ENCODE measurements around the gene GLI3. TPM values are rescaled to one million over a fixed set of nuclear protein-coding genes. Genes with fewer than 3 reads are reported as not detected.

The GLI3 gene
- total RNA-seq, 1 experiment from 2014 or later: 46.2 TPM

DNA sequence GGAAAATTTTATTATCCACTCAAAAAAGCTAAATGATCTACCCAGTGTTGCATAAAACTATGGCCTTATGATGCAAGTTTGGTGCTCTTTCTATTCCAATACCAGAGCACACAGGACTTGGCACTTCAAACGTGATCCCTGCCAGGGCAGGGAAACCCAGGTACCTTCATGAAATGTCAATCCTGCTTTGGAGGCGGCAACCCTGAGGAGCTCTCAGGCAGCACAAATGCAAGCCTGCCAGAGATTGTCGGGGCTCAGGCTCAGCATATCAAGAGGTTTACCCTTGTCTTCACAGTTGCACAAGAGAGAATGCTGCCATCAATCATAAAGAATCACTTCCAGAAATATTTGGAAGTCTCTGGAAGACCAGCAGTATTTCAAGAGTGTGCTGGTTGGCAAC, 151.5 kb downstream of the GLI3 start:
- peaks cover 45% of the 10 kb centered on the region for H3K27me3 Mint-ChIP-seq (ENCODE audit: low read depth)

DNA sequence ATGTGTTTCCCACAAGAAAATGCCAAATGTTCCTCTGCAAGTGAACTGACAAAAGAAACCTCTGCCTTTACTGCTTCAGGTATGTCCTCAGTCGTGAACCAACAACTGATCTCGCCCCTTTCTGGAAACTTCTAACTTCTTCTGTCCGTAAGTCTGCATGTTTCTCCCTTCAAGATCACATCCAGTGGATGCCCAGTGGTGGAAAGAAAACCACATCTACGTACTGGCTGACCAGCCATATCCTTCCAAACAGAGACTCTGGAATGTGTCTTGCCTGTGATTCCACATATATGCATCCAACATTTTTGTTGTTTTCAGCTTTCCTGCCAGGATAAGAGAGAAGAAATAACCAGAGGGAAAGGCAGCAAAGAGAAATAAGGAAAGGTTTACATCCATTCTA, 152.7 kb downstream of the GLI3 start:
- no peaks in the 10 kb centered on the region; the same call in 1 of the 2 replicates for H3K36me3 Mint-ChIP-seq
- H3K9me3 Mint-ChIP-seq: peaks cover 3% of the 10 kb centered on the region
- DNase-seq (ENCODE audit: low spot score) (no peak), ATAC-seq (no peak)
- peaks cover 32% of the 10 kb centered on the region for H3K27me3 Mint-ChIP-seq (ENCODE audit: low read depth)
- ChIA-PET POLR2A (interaction anchor here (0.6 kb wide), 1 partner anchor 144 kb away, joined by 4 read pairs; no protein-coding TSS in a partner anchor), CTCF (no interaction called here)
- peaks cover 42% of the 10 kb centered on the region for H3K4me1 Mint-ChIP-seq
- H3K27ac Mint-ChIP-seq: no peak overlapping the region
- no peak overlapping the region for H3K4me3 Mint-ChIP-seq
- TF ChIP-seq TP53 (CRISPR knock-in tag; IDR thresholded peaks at IDR 0.05) (no peak), ZNF671 (CRISPR knock-in tag; IDR thresholded peaks at IDR 0.05) (no peak), NFE2L1 (CRISPR knock-in tag; IDR thresholded peaks at IDR 0.05) (no peak), RORB (CRISPR knock-in tag; IDR thresholded peaks at IDR 0.05) (no peak), ESRRA (CRISPR knock-in tag; IDR thresholded peaks at IDR 0.05; ENCODE audit: borderline replicate concordance) (no peak), ZNF232 (CRISPR knock-in tag; IDR thresholded peaks at IDR 0.05) (no peak)
- TF ChIP-seq, protein P1, sequence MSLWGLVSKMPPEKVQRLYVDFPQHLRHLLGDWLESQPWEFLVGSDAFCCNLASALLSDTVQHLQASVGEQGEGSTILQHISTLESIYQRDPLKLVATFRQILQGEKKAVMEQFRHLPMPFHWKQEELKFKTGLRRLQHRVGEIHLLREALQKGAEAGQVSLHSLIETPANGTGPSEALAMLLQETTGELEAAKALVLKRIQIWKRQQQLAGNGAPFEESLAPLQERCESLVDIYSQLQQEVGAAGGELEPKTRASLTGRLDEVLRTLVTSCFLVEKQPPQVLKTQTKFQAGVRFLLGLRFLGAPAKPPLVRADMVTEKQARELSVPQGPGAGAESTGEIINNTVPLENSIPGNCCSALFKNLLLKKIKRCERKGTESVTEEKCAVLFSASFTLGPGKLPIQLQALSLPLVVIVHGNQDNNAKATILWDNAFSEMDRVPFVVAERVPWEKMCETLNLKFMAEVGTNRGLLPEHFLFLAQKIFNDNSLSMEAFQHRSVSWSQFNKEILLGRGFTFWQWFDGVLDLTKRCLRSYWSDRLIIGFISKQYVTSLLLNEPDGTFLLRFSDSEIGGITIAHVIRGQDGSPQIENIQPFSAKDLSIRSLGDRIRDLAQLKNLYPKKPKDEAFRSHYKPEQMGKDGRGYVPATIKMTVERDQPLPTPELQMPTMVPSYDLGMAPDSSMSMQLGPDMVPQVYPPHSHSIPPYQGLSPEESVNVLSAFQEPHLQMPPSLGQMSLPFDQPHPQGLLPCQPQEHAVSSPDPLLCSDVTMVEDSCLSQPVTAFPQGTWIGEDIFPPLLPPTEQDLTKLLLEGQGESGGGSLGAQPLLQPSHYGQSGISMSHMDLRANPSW (CRISPR knock-in tag; conservative IDR thresholded peaks at IDR 0.05; ENCODE audit: low read depth): no peak
- TF ChIP-seq, protein P2, sequence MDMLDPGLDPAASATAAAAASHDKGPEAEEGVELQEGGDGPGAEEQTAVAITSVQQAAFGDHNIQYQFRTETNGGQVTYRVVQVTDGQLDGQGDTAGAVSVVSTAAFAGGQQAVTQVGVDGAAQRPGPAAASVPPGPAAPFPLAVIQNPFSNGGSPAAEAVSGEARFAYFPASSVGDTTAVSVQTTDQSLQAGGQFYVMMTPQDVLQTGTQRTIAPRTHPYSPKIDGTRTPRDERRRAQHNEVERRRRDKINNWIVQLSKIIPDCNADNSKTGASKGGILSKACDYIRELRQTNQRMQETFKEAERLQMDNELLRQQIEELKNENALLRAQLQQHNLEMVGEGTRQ (CRISPR knock-in tag; IDR thresholded peaks at IDR 0.05): no peak
- TF ChIP-seq, protein P3, sequence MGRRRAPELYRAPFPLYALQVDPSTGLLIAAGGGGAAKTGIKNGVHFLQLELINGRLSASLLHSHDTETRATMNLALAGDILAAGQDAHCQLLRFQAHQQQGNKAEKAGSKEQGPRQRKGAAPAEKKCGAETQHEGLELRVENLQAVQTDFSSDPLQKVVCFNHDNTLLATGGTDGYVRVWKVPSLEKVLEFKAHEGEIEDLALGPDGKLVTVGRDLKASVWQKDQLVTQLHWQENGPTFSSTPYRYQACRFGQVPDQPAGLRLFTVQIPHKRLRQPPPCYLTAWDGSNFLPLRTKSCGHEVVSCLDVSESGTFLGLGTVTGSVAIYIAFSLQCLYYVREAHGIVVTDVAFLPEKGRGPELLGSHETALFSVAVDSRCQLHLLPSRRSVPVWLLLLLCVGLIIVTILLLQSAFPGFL (CRISPR knock-in tag; IDR thresholded peaks at IDR 0.05; ENCODE audit: borderline replicate concordance): no peak

More for the DNA sequence above, 151.5 kb downstream of the GLI3 start:
- Mint-ChIP-seq H3K36me3 (peaks cover 5% of the 10 kb centered on the region; the same call in 1 of the 2 replicates), H3K4me3 (no peak overlapping the region), H3K4me1 (peaks cover 48% of the 10 kb centered on the region), H3K9me3 (no peaks in the 10 kb centered on the region), H3K27ac (no peak overlapping the region)
- ATAC-seq: no peak
- TF ChIP-seq NR1H2 (CRISPR knock-in tag; IDR thresholded peaks at IDR 0.05): no peak
- TF ChIP-seq SOX15 (CRISPR knock-in tag; IDR thresholded peaks at IDR 0.05): no peak
- no peak for TF ChIP-seq TEAD4 (CRISPR knock-in tag; IDR thresholded peaks at IDR 0.05)
- TF ChIP-seq NFYB (CRISPR knock-in tag; conservative IDR thresholded peaks at IDR 0.05; ENCODE audit: low read depth): no peak
- TF ChIP-seq, protein P4, sequence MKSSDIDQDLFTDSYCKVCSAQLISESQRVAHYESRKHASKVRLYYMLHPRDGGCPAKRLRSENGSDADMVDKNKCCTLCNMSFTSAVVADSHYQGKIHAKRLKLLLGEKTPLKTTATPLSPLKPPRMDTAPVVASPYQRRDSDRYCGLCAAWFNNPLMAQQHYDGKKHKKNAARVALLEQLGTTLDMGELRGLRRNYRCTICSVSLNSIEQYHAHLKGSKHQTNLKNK (CRISPR knock-in tag; IDR thresholded peaks at IDR 0.05): no peak
- TF ChIP-seq CBFB (CRISPR knock-in tag; IDR thresholded peaks at IDR 0.05; ENCODE audit: low read depth): no peak
- TF ChIP-seq, protein P5, sequence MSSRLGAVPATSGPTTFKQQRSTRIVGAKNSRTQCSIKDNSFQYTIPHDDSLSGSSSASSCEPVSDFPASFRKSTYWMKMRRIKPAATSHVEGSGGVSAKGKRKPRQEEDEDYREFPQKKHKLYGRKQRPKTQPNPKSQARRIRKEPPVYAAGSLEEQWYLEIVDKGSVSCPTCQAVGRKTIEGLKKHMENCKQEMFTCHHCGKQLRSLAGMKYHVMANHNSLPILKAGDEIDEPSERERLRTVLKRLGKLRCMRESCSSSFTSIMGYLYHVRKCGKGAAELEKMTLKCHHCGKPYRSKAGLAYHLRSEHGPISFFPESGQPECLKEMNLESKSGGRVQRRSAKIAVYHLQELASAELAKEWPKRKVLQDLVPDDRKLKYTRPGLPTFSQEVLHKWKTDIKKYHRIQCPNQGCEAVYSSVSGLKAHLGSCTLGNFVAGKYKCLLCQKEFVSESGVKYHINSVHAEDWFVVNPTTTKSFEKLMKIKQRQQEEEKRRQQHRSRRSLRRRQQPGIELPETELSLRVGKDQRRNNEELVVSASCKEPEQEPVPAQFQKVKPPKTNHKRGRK (CRISPR knock-in tag; IDR thresholded peaks at IDR 0.05; ENCODE audit: borderline replicate concordance): no peak
- TF ChIP-seq TP53 (CRISPR knock-in tag; IDR thresholded peaks at IDR 0.05): no peak
- TF ChIP-seq GABPB1 (CRISPR knock-in tag; IDR thresholded peaks at IDR 0.05): no peak
- TF ChIP-seq, protein P6, sequence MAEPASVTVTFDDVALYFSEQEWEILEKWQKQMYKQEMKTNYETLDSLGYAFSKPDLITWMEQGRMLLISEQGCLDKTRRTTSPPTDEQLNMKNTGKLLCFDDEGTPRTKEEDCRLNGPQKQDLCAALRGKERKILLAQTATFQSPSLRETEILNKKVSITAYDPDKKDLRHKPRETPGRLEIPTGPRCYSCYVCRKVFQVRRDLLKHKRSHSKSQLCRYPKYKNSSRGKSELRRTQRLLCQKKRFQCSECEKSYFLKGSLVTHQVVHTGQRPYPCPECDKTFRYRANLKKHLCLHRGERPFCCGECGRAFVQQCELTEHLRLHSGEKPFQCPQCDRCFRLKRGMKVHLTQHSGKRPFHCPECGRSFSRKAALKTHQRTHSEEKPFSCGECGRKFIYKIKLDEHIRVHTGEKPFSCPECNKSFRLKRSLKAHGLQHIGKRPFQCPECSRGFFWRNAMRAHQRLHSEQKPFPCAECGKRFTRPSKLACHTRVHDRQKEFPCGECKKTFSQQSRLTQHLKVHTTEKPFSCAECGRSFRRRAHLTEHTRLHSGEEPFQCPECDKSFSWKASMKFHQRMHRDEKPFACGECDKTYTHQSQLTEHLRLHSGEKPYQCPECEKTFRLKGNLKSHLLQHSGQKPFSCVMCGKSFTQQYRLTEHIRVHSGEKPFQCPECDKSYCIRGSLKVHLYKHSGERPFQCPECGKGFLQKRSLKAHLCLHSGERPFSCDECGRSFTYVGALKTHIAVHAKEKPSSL (CRISPR knock-in tag; conservative IDR thresholded peaks at IDR 0.05): no peak
- TF ChIP-seq, protein P7, sequence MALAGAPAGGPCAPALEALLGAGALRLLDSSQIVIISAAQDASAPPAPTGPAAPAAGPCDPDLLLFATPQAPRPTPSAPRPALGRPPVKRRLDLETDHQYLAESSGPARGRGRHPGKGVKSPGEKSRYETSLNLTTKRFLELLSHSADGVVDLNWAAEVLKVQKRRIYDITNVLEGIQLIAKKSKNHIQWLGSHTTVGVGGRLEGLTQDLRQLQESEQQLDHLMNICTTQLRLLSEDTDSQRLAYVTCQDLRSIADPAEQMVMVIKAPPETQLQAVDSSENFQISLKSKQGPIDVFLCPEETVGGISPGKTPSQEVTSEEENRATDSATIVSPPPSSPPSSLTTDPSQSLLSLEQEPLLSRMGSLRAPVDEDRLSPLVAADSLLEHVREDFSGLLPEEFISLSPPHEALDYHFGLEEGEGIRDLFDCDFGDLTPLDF (CRISPR knock-in tag; IDR thresholded peaks at IDR 0.05): no peak
- no peak for TF ChIP-seq ZNF263 (CRISPR knock-in tag; IDR thresholded peaks at IDR 0.05; ENCODE audit: low read depth)
- TF ChIP-seq ESRRA (CRISPR knock-in tag; IDR thresholded peaks at IDR 0.05; ENCODE audit: borderline replicate concordance): no peak
- no peak for TF ChIP-seq ZNF416 (CRISPR knock-in tag; IDR thresholded peaks at IDR 0.05)
- no peak for TF ChIP-seq FOXK1 (CRISPR knock-in tag; IDR thresholded peaks at IDR 0.05)
- TF ChIP-seq, protein P8, sequence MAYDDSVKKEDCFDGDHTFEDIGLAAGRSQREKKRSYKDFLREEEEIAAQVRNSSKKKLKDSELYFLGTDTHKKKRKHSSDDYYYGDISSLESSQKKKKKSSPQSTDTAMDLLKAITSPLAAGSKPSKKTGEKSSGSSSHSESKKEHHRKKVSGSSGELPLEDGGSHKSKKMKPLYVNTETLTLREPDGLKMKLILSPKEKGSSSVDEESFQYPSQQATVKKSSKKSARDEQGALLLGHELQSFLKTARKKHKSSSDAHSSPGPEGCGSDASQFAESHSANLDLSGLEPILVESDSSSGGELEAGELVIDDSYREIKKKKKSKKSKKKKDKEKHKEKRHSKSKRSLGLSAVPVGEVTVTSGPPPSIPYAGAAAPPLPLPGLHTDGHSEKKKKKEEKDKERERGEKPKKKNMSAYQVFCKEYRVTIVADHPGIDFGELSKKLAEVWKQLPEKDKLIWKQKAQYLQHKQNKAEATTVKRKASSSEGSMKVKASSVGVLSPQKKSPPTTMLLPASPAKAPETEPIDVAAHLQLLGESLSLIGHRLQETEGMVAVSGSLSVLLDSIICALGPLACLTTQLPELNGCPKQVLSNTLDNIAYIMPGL (CRISPR knock-in tag; IDR thresholded peaks at IDR 0.05): no peak
- TF ChIP-seq GRHL2 (CRISPR knock-in tag; IDR thresholded peaks at IDR 0.05; ENCODE audit: insufficient replicate concordance, severe bottlenecking): no peak
- no peak for TF ChIP-seq SP1 (CRISPR knock-in tag; conservative IDR thresholded peaks at IDR 0.05)
- TF ChIP-seq JAZF1 (CRISPR knock-in tag; IDR thresholded peaks at IDR 0.05): no peak
- DNase-seq (ENCODE audit: low spot score): no peak
- ChIA-PET CTCF (no interaction called here), POLR2A (no interaction called here)

Data from WTC11 (cell line).